HG03108 (cell line): ENCODE data around the gene EHD2.
"Not testable (repeated sequence)": the region's sequence is repeated elsewhere in the genome, so short reads cannot be mapped to it uniquely, and the experiment has no call there.

Source experiments
- ATAC-seq: cut with Tn5 transposase; IDR thresholded peaks from one replicate; pipeline ENCODE4 v1.9.1; 2021; ENCODE audit warnings: moderate library complexity; ENCODE audit not compliant: unreplicated experiment

EHD2 gene, protein sequence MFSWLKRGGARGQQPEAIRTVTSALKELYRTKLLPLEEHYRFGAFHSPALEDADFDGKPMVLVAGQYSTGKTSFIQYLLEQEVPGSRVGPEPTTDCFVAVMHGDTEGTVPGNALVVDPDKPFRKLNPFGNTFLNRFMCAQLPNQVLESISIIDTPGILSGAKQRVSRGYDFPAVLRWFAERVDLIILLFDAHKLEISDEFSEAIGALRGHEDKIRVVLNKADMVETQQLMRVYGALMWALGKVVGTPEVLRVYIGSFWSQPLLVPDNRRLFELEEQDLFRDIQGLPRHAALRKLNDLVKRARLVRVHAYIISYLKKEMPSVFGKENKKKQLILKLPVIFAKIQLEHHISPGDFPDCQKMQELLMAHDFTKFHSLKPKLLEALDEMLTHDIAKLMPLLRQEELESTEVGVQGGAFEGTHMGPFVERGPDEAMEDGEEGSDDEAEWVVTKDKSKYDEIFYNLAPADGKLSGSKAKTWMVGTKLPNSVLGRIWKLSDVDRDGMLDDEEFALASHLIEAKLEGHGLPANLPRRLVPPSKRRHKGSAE

DNA sequence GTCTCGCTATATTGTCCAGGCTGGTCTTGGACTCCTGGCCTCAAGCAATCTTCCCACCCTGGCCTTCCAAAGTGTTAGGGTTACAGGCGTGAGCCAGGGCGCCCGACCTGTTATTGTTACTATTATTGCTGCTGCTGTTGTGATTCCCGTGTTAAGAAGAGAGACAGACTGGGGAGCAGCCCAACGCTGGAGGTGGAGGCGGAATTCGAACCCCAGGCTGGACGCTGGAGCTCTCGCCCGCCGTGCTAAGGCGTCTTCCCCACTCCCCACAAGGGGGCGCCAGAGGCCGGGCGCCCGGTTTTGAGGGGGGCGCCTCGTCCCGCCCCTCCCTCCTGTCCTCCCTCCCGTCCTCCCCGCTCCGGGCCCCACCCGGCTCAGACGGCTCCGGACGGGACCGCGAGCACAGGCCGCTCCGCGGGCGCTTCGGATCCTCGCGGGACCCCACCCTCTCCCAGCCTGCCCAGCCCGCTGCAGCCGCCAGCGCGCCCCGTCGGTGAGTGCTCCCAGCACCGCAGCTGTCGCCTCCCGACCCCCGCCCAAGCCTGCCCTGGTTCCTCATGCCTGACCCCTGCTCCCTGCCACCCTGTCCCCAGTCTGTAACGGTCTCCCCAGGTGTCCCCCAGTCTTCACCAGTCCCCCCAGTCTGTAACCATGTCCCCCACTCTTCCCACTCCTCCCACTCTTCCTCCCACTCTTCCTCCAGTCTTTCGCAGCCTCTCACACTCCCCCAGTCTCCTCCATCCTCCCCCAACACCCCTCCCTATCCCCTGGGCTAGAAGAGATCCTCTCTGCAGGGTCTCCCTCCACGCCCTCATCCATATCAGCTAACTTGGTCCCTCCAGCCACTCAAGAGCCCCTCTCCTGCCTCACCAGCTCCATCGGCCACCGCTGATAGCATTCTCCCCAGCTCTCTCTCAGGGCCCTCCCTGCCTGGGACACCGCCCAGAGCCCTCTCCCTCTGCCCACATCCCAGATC, at the start of gene EHD2:
TSS of gene EHD2 (plus strand) at position 377 of the 976 bp plus-strand sequence. CDS start 3,191 bp downstream, outside the sequence.
- ATAC-seq = no peak

GRCh38 chr19:47663435-47663910, 49.7 kb upstream of the EHD2 start:
- ATAC-seq = no peak

DNA sequence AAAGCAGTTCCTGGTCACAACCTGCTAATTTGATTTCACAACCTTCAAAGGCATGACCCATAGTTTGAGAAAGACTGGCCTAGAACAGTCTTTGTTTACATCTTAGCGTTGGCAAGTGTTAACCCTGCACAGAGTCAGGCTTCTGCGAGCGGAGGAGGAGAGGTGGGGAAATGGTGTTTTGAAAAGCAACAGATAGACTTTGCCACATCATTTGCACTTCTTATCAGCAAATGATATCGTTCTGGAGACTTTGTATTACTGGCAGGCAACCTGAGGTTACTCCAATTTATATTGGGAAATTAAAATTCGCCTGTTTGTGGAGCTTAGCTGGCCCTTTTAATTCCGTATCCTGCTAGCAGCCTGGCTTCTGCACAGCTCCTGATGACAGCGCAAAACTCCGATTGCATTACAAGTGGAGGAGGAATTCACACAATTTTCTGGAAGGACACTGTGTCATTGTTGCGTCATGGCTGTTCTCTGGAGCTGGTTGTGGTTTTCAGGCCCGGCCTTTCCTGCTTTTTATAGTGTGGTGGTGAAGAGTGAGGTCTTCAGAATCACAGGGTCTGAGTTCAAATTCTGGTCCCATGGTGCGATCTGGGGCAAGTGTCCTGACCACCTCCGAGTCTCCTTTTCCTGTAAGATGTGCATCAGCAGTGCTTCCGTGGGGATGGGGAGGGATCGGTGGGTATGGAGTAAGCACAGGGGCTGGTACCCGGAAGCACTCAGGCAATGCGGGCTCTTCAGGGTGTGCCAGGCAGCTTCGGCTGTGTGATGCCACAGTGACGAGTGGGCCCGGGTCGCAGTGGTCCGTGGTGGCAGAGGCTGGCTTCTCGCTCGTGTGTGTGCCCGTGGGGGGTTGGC, 49.1 kb upstream of the EHD2 start:
- no peak for ATAC-seq

- not testable (repeated sequence) for ATAC-seq
Observed at GRCh38 chr19:47668556-47668955, 44.7 kb upstream of the EHD2 start.

GRCh38 chr19:47670736-47671135, 42.5 kb upstream of the EHD2 start:
- no peak for ATAC-seq

GRCh38 chr19:47671499-47671898, 41.7 kb upstream of the EHD2 start:
- ATAC-seq = no peak

- no peak for ATAC-seq
Observed at GRCh38 chr19:47673426-47673825, 39.8 kb upstream of the EHD2 start.

DNA sequence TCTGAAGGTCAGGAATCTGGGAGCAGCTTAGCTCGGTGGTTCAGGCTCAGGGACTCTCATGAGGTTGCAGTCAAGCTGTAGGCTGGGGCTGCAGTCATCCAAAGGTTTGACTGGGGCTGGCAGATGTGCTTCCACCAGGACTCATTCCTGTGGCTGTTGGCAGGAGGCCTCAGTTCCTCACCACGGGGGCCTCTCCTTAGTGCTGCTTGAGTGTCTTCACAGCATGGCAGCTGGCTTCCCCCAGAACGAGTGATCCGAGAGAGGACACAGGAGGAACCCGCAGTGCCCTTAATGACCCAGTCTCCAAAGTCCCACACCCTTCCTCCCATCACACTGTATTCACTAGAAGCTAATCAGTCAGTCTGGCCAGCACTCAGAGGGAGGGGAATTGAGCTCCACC, 38.7 kb upstream of the EHD2 start:
- ATAC-seq = no peak

GRCh38 chr19:47675271-47675670, 38.0 kb upstream of the EHD2 start:
- no peak for ATAC-seq

- no peak for ATAC-seq
Observed at GRCh38 chr19:47675859-47676258, 37.4 kb upstream of the EHD2 start.

DNA sequence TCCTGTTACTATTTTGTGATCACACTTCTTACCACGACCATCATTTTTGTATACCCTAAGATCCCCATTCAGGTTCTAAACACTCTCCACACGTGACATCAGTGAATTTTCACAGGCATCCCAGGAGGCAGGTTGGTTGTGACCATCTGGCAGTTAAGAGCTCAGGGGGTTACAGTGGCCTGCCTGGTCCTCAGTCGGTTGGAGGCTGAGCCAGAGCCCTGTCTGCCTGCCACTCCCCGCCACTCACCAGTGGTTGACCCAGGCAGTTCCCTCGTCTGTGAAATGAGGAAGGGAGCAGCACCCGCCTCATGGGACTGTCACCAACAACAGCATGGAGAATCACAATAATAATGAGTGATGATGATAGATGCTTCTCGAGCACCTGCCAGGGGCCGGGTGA, 36.4 kb upstream of the EHD2 start:
- ATAC-seq = no peak

- ATAC-seq = no peak
Observed at GRCh38 chr19:47679251-47679900, 33.8 kb upstream of the EHD2 start.

GRCh38 chr19:47679922-47680857, 33.0 kb upstream of the EHD2 start:
- ATAC-seq = no peak

DNA sequence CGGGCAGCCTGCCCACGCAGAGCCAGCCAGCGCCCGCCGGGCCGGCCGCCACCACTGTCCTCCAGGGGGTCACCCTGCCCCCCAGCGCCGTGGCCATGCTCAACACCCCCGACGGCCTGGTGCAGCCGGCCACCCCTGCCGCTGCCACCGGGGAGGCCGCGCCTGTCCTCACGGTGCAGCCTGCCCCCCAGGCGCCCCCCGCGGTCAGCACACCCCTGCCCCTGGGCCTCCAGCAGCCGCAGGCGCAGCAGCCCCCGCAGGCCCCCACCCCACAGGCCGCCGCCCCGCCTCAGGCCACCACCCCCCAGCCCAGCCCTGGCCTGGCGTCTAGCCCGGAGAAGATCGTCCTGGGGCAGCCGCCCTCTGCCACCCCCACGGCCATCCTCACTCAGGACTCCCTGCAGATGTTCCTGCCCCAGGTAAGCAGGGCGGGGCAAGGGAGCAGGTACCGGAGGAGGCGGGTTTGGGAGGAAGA, 32.3 kb upstream of the EHD2 start:
- no peak for ATAC-seq

GRCh38 chr19:47681388-47681787, 31.8 kb upstream of the EHD2 start:
- ATAC-seq = no peak

- no peak for ATAC-seq
Observed at GRCh38 chr19:47681936-47682335, 31.3 kb upstream of the EHD2 start.

DNA sequence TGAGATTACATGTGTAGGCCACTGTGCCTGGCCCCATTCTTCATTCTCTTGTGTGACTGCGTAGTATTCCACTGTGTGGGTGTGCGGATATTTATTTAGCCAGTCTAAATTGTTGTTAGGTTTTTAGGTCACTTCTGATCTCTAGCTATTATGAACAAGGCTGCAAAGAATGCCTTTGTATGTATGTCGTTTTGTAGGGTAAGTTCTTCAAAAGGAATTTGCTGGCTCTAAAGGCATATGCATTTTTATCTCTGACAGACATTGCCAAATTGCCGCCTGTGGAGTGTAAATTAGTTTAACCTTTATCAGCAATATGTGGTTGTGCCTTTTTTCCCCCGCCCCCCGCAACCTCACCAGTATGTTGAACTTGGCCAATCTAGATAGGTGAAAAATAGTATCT, 30.3 kb upstream of the EHD2 start:
- ATAC-seq = no peak

DNA sequence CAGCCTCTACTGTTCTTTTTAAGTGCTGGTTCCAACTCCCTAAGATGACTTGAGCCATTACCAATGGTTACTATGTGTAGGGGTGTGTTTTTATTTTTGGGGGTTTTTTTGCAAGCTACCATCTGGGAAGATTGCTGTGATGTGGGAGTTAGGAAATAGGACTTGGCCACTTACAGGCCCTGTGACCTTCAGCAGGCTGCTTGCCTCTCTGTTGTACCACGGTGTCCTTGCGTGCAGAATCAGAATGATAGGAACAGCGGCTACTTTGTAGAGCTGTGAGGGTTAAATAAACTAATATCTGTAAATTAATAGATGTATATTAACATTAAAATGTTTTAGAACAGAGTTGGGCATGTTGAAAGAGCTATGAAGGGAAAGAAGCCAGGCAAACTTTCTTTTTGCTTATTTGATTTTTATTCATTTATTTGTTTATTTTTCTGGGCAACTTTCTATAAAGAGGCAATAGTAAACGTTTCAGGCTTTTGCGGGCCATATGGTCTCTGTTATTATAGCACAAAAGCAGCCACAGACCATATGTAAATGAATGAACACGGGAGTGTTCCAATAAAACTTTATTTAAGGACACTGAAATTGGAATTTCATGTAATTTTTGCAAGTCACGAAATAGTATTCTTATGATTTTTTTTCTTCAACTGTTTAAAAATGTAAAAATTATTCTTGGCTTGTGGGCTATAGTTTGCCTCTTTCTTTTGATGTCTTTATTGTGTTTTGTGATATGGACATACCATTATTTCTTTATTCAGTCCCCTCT, 26.4 kb upstream of the EHD2 start:
- no peak for ATAC-seq
